GM19324 (cell line): ENCODE results near the gene NSD1.
"Not testable (repeated sequence)": the region's sequence is repeated elsewhere in the genome, so short reads cannot be mapped to it uniquely, and the experiment has no call there.

ENCODE experiments used
- ATAC-seq: cut with Tn5 transposase; IDR thresholded peaks from one replicate; pipeline ENCODE4 v1.9.1; 2021; ENCODE audit warnings: mild to moderate bottlenecking, moderate library complexity; ENCODE audit not compliant: unreplicated experiment, low FRiP score

NSD1 gene

DNA sequence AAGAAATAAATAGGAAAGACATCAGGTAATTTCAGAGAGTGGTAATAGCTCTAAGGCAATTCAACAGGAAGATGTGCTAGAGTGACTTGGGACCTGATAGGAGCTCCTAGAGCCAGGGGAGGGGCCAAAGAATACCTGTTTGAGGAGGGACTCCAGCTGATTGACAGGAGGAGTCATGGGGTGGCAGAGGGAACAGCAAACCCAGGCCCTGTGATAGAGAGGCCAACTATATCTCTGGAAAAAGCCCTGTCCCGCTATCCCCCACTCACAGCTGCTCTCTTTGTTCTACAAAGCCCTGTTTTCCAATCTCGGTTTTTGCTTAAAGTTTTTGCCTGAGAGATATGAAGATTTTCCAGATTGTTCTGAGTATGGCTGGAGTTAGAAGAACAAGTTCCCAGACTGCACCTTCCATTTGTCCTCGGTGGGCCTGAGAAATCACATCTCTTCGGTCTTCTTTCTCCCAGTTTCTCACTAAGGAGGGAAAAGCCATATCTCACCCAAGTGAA lies 9.0 kb upstream of the NSD1 start:
- ATAC-seq = no peak

DNA sequence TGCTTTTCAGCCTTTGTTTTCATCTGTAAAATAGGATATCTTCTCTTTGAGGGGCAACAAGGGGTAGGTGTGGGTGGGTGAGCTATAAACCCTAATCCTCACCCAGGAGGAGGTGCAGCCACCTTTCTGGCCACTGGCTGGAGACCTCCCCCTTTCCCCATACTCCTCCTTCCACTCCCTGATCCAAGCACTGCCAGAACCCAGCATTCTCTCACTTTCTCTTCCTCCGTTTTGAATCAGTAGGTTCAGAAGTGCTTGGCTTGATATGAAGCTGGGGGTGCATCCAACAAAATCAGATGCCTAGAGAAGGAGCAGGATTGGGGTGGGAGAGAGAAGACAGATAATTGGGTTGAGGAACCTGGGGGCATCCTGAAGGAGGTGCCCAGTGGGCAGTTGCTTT lies 6.8 kb upstream of the NSD1 start:
- no peak for ATAC-seq

DNA sequence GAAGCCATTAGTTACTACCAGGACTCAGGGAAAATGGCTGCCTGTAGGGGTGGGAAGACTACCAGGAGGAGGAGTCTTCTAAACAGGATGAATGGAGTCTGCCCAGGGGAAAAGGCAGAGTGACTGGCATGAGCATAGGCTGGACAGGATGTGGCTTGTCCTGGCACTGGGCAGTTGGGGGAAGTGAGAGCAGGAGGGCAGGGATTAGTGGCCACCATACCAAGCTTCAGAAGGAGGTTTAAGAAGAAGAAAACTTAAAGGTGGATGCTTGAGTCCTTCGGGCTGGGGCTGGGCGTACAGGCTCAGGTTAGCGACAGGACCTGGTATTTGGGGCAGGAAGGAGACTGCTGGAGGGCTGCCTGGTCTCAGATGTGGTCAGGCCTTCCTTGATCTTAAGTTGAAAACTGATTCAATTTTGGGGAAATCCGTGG lies 5.0 kb upstream of the NSD1 start:
- ATAC-seq = no peak

DNA sequence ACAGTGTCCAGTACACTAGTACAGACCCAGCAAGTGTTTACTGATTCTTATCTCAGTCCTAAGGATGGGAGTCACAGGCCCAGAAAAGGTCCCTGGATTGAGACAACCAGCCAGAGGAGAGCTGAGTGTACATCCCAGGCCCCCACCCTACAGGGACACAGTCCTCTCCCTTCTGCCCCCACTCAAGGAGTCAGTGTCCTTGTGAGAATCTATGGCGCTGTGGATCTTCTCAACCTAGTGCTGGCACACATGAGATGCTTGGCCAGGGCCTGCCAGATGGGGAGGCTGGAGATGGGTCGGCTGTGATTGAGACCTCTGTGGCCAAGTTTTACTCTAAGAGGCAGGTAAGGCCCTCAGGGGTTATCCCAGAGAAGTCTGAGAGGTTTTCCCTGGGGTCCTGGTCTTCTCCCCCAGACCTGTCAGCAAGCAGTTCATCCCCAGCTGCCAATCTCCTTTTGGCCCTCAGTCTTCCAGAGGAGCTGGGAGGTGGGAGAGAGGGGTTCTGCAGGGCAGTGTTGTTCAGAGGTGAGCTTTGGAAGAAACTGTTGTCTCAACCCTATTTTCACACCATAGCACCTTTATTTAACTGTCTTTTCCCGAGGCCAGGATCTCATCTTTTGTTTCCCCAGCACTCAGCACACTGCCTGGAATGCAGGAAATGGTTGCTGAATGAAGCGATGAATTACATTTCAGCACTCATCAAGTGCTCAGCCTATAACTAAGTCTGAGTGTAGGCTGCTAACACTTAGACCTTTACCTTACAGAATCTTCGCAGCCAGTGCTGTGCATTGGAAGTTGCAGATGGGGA lies 3.2 kb upstream of the NSD1 start:
- no peak for ATAC-seq

DNA sequence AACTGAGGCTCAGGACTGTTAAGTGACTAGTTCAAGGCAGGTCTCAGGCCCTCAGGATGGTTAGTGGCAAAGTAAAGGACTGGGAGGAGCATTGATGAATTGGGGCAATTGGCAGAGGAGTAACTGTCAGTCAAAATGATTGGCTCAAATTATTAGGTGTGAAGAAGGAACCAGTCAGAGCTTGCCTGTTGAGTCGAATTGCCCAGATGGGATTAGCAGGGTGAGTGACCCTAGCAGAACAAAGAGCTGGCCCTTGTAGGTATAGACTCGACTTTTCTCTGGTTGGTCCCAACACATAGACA lies 2.6 kb upstream of the NSD1 start:
- ATAC-seq = no peak

DNA sequence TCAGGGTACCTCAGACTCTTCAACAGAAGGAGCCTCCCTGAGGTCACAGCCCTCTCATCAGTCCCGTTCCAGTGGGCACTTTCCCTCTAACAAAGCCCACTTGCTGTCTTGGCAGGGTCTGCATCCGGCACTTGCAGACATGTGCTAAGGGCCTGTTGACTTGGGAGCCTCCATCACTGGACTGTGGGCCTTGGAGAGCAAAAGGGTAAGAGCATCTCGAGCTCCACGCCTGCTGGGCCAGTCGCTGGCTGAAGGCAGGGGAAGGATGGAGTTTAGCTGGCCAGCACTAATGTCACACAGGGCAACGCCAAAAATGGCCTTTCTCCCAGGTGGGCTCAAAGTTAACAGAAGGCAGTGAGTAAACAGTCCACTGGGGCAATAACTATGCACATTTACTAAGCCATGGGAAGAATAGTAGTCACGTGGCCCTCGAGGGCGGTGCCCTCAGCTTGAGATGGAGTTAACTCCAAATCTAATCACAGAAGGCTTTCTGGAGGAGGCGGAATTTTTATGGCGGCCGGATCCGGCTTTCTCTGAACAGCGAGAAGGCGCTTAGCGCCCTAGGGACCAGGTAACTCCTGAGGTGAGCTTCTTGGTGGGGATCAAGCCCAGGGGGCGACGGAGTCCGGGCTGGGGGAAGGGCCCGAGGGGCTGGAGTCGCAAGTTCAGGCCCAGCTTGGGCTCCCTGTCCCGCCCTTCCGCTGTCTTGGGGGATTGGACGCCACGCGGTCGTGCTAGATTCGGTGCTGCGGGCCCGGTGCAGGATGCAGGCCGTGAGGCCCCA lies 2.0 kb upstream of the NSD1 start:
- ATAC-seq = no peak

DNA sequence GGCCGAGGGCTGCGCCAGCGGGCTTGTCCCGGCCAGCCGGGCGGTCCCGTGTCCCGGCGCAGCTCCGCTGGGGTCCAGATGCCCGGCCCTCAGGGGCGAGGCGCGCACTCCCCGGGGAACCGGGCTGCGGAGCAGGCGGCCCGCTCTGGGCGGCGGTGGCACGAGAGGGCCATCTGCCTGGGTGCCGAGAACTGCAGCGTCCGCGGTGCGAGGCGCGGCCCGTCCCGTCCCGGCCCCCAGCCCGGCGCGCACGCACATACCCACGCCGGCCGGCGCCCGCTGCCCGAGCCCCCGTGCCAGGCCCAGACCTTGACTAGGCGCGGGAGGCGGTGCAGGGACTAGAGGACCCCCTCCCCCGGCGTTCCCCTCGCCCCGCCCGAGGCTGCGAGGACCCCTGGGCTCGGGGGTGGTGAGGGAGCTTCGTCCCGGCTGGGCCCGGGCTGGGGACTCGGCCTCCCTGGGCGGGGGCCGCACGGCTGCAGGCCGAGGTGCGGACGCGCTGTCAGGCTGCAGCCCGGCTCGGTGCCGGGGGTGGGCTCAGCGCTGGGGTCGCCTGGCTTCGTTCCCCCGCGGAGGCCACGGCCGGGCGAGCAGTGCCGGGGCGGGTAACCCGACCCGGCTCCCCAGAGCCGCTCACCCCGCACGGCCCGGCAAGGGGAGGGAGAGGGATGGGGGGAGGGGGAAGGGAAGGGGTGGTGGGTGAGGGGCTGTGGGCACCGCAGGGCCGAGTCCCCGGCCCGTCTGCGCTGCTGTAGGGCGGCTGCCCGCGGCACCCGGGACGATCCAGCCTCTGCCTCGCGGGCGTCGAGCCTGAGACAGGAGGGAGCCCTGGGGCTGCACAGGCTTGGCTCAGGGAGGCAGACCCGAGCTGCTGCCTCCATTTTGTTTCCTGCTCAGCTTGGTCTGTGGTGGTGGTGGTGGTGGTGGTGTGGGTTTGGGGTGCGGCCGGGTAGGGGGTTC lies 1.2 kb upstream of the NSD1 start:
- ATAC-seq = no peak

DNA sequence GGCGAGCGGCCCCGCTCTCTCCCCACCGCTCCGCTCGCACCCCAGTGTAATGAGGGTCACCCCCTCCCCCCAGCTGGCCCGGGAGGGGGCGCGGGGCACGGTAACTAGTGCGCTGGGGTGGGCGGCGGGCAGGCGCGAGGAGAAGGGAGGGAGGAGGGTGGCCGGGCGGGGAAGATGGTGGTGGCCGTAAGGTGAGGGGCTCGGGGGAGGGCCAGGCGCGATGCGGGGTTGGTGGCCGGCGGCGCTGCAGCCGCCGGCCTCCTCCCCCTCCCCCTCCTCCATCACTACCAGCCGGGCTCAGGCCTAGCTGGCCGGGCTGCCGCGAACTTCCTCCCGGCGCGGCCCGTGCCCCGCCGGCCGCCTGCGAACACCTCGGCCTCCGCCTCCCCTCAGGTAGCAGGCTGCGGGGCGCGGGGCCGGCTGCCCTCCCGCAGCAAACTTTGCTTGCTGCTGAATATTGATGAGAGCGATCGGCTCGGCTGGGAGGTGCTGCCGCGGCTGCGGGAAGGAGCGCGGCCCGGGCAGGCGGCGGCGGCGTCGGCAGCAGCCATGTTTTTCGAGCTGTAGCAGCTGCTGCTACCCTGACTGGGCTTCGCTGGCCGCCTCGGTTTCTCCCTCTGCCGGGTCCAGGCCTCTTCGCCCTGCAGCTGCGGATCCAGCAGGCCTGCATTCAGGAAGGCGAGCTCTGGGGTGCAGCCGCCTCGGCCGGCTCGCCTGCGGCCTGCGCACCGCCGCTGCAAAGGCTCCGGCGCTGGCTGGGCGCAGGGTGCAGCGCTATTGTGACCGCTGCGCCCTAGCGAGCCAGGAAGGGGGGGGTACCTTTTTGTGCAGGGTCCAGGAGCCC lies 502 bp downstream of the NSD1 start:
- ATAC-seq = peak; percentile 36

DNA sequence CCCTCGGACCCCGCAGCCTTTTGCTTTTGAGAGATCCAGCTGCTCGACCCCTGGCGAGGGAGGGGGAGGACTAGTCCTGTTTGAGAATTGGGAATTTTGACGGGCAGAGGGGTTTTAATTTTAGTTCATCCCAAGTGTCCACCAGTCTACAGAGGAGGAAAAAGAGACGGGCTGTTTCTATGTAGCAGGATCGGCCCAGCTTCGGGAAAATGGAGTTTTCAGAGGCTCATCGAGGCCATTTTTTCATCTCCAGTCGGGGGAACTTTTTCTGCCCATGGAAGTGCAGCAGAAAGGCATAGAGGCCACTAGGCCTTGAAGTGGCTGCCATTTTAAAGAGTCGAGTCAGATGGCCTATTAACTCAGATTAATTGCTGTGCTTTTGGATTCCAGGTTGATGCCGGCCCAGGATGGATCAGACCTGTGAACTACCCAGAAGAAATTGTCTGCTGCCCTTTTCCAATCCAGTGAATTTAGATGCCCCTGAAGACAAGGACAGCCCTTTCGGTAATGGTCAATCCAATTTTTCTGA lies 1.2 kb downstream of the NSD1 start:
- no peak for ATAC-seq

DNA sequence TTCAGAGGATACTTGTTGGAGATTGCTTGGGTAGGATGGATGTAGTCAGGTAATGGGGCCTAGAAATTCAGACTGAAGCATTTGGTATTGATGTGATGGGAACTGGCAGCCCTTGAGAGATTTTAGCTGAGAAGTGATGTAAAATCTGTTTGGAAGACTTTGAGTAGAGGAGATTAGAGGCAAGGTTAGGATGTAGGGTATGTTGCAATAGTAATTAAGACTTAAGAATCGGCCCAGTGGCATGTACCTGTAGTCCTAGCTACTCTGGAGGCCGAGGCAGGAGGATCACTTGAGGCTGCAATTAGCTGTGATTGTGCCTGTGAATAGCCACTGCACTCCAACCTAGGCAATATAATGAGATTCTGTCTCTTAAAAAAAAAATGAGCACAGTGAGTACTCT lies 6.7 kb downstream of the NSD1 start:
- ATAC-seq = no peak

DNA sequence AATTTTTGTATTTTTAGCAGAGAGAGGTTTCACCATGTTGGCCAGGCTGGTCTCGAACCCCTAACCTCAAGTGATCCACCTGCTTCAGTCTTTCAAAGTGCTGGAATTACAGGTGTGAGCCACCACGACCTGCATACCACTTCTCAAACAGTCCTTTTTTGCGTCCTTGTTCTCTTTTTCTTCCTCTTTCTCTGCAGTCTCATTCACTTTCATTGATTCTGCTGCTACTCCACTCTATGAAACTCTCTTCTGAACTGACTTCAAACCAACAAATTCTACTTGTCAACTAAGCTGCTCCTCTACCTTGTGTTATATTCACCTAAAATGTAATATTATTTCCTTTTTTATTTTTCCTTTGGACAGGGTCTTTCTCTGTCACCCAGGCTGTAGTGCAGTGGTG lies 7.9 kb downstream of the NSD1 start:
- no peak for ATAC-seq

DNA sequence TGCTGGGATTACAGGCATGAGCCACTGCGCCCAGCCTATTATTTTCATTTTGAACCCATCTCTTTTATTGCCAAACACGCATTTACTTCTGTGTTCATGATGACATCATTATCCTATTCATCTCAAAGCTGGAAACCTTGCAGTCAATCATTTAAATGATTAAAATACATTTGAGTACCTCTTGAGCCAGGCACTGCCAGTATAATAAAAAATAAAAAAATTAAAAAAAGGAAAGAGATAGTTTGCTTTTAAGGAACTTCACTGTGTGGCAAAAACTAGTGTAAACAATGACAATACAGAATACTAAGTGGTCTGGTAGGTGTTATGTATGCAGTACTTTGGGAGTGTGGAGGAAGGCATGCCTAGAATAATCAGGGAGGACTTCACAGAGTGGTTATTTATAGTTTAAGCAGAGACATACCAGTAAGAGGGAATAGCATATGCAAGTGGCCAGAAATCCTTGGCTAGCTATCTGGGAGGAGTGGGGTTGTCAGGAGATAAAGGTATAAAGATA lies 8.6 kb downstream of the NSD1 start:
- no peak for ATAC-seq

DNA sequence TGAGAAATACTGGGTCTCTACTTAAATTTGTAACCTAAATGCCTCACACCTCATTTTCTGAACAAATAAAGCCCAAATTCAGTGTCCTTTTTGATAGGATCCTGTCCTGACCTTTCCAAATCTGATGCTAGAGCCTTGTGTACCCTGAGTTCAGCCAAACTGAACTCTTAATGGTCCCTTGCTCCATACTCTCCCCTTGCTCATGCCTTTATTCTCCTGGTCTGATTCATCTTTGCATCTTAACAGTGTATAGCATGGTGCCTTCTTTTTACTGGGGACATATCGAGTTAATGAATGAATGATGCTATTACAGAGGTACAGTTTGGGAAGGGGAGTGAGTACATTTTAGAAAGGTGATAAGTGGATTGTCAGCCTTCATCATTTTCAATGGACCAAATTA lies 9.2 kb downstream of the NSD1 start:
- ATAC-seq = no peak

DNA sequence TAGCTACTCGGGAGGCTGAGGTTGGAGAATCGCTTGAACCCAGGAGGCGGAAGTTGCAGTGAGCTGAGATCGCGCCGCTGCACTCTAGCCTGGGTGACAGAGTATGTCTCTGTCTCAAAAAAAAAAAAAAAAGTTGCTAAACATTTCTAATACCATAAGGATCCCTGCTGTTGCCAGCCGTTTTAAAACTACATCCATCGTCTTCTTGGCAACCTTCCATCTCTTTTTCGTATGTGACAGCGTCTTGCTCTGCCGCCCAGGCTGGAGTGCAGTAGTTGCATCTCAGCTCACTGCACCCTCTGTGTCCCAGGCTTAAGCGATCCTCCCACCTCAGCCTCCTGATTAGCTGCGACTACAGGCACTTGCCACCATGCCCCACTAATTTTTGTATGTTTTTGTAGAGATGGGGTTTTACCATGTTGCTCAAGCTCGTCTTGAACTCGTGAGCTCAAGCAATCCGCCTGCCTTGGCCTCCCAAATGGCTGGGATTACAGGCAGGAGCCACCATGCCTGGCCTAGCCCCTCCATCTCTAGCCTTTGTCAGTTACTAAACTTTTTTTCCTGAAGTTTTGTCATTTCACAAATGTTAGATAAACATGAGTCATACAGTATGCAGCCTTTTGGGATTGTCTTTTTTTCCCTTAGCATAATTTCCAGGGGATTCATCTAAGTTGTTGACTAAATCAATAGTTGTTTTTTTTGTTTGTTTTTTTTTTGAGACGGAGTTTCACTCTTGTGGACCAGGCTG lies 13.5 kb downstream of the NSD1 start:
- no peak for ATAC-seq

DNA sequence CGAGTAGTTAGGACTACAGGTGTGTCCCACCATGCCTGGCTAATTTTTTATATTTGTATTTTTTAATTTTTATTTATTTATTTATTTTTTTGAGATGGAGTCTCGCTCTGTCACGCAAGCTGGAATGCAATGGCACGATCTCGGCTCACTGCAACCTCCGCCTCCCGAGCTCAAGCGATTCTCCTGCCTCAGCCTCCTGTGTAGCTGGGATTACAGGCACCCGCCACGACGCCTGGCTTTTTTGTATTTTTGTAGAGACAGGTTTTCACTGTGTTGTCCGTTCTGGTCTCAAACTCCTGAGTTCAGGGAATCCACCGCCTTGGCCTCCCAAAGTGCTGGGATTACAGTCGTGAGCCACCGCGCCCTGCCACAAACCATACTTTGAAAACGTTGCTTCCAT lies 16.5 kb downstream of the NSD1 start:
- not testable (repeated sequence) for ATAC-seq

DNA sequence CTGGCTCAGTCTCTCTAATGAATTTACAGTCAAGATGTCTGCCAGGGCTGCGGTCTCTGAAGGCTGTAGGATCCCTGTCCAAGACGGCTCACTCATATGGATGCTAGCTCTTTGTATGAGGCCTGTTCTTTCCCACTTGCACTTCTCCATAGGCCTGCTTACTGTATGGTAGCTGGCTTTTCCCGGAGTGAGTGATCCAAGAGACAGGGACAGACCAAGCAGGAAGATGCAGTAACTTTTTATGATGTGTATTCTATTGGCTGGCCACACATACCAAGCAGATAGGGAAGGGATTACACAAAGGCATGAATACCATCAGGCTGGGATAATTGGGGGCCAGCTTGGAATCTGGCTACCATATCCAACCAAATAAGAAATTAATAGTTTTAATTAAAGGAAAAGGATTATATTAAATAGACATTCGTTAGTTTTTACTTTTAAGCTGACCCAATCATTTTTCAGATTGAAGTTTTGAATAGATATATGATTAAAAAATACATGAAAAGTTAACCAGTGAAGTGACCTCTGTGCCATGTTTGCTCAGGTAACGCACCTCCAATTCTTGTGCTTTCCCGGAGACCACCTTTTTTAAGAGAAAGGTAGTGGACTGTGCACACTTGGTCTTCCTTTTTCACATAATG lies 20.6 kb downstream of the NSD1 start:
- ATAC-seq = no peak

DNA sequence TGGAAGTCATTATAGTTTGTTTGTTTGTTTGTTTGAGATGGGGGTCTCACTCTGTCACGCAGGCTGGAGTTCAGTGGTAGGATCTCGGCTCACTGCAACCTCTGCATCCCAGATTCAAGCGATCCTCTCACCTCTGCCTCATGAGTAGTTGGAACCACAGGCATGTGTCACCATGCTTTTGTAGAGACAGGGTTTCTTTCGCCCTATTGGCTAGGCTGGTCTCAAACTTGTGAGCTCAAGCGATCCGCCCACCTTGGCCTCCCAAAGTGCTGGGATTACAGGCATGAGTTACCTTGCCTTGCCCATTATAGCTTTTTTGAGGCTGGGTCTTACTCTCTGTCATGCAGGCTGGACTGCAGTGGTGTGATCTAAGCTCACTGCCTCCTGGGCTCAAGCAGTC lies 28.8 kb downstream of the NSD1 start:
- no peak for ATAC-seq

DNA sequence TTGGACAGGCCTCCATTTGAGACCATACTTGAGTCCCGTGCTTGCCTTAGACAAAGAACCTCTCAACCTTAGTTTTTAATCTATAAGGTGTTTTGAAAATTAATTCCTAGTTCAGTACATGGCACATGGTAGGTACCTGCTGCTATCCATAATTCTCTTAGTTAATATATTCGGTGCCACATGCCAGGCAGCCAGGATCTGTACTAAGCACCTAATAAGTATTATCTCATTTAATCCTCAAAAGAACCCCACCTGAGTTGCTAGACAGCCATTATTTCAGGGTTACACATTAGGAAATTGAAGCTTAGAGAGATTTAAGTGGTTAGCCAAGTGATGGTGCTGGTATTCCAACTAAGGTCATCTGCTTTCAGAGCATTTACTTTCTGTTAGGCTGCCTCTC lies 29.9 kb downstream of the NSD1 start:
- ATAC-seq = no peak
